ENCODE results near the gene AP2A1. TPM values are rescaled to one million over a fixed set of nuclear protein-coding genes. Genes with fewer than 3 reads are reported as not detected.

AP2A1 gene
- total RNA-seq, 2 experiments from 2014 or later = 83.0 to 83.2 TPM

GRCh38 chr19:49829721-49830120 lies 62.9 kb downstream of the AP2A1 start:
- no peak overlapping the region for H3K27ac Mint-ChIP-seq
- H3K36me3 Mint-ChIP-seq = peaks cover 7% of the 10 kb centered on the region
- DNase-seq = no peak
- no peak overlapping the region for H3K4me3 Mint-ChIP-seq
- no peaks in the 10 kb centered on the region for H3K9me3 Mint-ChIP-seq
- H3K27me3 Mint-ChIP-seq = no peaks in the 10 kb centered on the region
- H3K4me1 Mint-ChIP-seq = no peaks in the 10 kb centered on the region

GRCh38 chr19:49830766-49831165 lies 64.0 kb downstream of the AP2A1 start:
- H3K36me3 Mint-ChIP-seq = peaks cover 7% of the 10 kb centered on the region
- H3K27me3 Mint-ChIP-seq = no peaks in the 10 kb centered on the region
- no peak overlapping the region for H3K4me3 Mint-ChIP-seq
- DNase-seq = no peak
- H3K4me1 Mint-ChIP-seq = no peaks in the 10 kb centered on the region
- no peaks in the 10 kb centered on the region for H3K9me3 Mint-ChIP-seq
- H3K27ac Mint-ChIP-seq = no peak overlapping the region

- H3K27ac Mint-ChIP-seq = no peak overlapping the region
These were observed 64.8 kb downstream of the AP2A1 start for GRCh38 chr19:49831592-49831991.

GRCh38 chr19:49832556-49832955 lies 65.8 kb downstream of the AP2A1 start:
- peaks cover 8% of the 10 kb centered on the region for H3K36me3 Mint-ChIP-seq
- no peak for DNase-seq
- no peaks in the 10 kb centered on the region for H3K27me3 Mint-ChIP-seq
- H3K4me1 Mint-ChIP-seq = no peaks in the 10 kb centered on the region
- H3K4me3 Mint-ChIP-seq = no peak overlapping the region
- H3K9me3 Mint-ChIP-seq = no peaks in the 10 kb centered on the region
- H3K27ac Mint-ChIP-seq = no peak overlapping the region

More at GRCh38 chr19:49831592-49831991, 64.8 kb downstream of the AP2A1 start:
- no peaks in the 10 kb centered on the region for H3K27me3 Mint-ChIP-seq
- peaks cover 7% of the 10 kb centered on the region for H3K36me3 Mint-ChIP-seq
- no peak overlapping the region for H3K4me3 Mint-ChIP-seq
- no peak for DNase-seq
- no peaks in the 10 kb centered on the region for H3K9me3 Mint-ChIP-seq
- no peaks in the 10 kb centered on the region for H3K4me1 Mint-ChIP-seq

GRCh38 chr19:49833599-49833998 lies 66.8 kb downstream of the AP2A1 start:
- no peak for DNase-seq
- peaks cover 10% of the 10 kb centered on the region for H3K36me3 Mint-ChIP-seq
- no peak overlapping the region for H3K4me3 Mint-ChIP-seq
- no peaks in the 10 kb centered on the region for H3K27me3 Mint-ChIP-seq
- H3K4me1 Mint-ChIP-seq = no peaks in the 10 kb centered on the region
- no peak overlapping the region for H3K27ac Mint-ChIP-seq
- H3K9me3 Mint-ChIP-seq = no peaks in the 10 kb centered on the region

GRCh38 chr19:49835562-49835961 lies 68.8 kb downstream of the AP2A1 start:
- DNase-seq = no peak
- Mint-ChIP-seq H3K27ac (no peak overlapping the region), H3K4me3 (no peak overlapping the region), H3K36me3 (peaks cover 10% of the 10 kb centered on the region), H3K4me1 (no peaks in the 10 kb centered on the region), H3K9me3 (no peaks in the 10 kb centered on the region), H3K27me3 (no peaks in the 10 kb centered on the region)

- no peaks in the 10 kb centered on the region for H3K27me3 Mint-ChIP-seq
- no peak overlapping the region for H3K27ac Mint-ChIP-seq
- DNase-seq = no peak
- H3K4me3 Mint-ChIP-seq = no peak overlapping the region
- no peaks in the 10 kb centered on the region for H3K4me1 Mint-ChIP-seq
- no peaks in the 10 kb centered on the region for H3K9me3 Mint-ChIP-seq
- peaks cover 10% of the 10 kb centered on the region for H3K36me3 Mint-ChIP-seq
These were observed 69.6 kb downstream of the AP2A1 start for GRCh38 chr19:49836176-49837008.

GRCh38 chr19:49837009-49837310 lies 70.2 kb downstream of the AP2A1 start:
- no peaks in the 10 kb centered on the region for H3K4me1 Mint-ChIP-seq
- no peaks in the 10 kb centered on the region for H3K9me3 Mint-ChIP-seq
- DNase-seq = no peak
- no peaks in the 10 kb centered on the region for H3K27me3 Mint-ChIP-seq
- peak overlapping the region; percentile 11 for H3K27ac Mint-ChIP-seq
- no peak overlapping the region for H3K4me3 Mint-ChIP-seq
- peaks cover 10% of the 10 kb centered on the region for H3K36me3 Mint-ChIP-seq

GRCh38 chr19:49837425-49837824 lies 70.6 kb downstream of the AP2A1 start:
- peaks cover 7% of the 10 kb centered on the region for H3K36me3 Mint-ChIP-seq
- DNase-seq = no peak
- H3K4me1 Mint-ChIP-seq = no peaks in the 10 kb centered on the region
- H3K9me3 Mint-ChIP-seq = no peaks in the 10 kb centered on the region
- no peak overlapping the region for H3K4me3 Mint-ChIP-seq
- H3K27me3 Mint-ChIP-seq = no peaks in the 10 kb centered on the region
- no peak overlapping the region for H3K27ac Mint-ChIP-seq

- H3K27ac Mint-ChIP-seq = no peak overlapping the region
These were observed 72.2 kb downstream of the AP2A1 start for GRCh38 chr19:49838885-49839588.

GRCh38 chr19:49839713-49840112 lies 72.9 kb downstream of the AP2A1 start:
- no peak overlapping the region for H3K27ac Mint-ChIP-seq
- no peaks in the 10 kb centered on the region for H3K9me3 Mint-ChIP-seq
- H3K4me3 Mint-ChIP-seq = no peak overlapping the region
- H3K4me1 Mint-ChIP-seq = no peaks in the 10 kb centered on the region
- H3K36me3 Mint-ChIP-seq = peaks cover 4% of the 10 kb centered on the region
- no peaks in the 10 kb centered on the region for H3K27me3 Mint-ChIP-seq
- DNase-seq = no peak

More at GRCh38 chr19:49838885-49839588, 72.2 kb downstream of the AP2A1 start:
- Mint-ChIP-seq H3K4me3 (no peak overlapping the region), H3K9me3 (no peaks in the 10 kb centered on the region), H3K36me3 (peaks cover 5% of the 10 kb centered on the region), H3K27me3 (no peaks in the 10 kb centered on the region), H3K4me1 (no peaks in the 10 kb centered on the region)
- DNase-seq = no peak

GRCh38 chr19:49840321-49840720 lies 73.5 kb downstream of the AP2A1 start:
- Mint-ChIP-seq H3K4me1 (no peaks in the 10 kb centered on the region), H3K36me3 (peaks cover 4% of the 10 kb centered on the region), H3K9me3 (no peaks in the 10 kb centered on the region), H3K4me3 (no peak overlapping the region), H3K27me3 (no peaks in the 10 kb centered on the region), H3K27ac (no peak overlapping the region)
- no peak for DNase-seq

GRCh38 chr19:49840736-49841249 lies 74.0 kb downstream of the AP2A1 start:
- DNase-seq = no peak
- Mint-ChIP-seq H3K27ac (no peak overlapping the region), H3K27me3 (no peaks in the 10 kb centered on the region), H3K4me1 (no peaks in the 10 kb centered on the region), H3K36me3 (peaks cover 4% of the 10 kb centered on the region), H3K4me3 (no peak overlapping the region), H3K9me3 (no peaks in the 10 kb centered on the region)

GRCh38 chr19:49843265-49843664 lies 76.5 kb downstream of the AP2A1 start:
- H3K4me3 Mint-ChIP-seq = no peak overlapping the region
- no peaks in the 10 kb centered on the region for H3K9me3 Mint-ChIP-seq
- H3K36me3 Mint-ChIP-seq = no peaks in the 10 kb centered on the region
- DNase-seq = no peak
- no peak overlapping the region for H3K27ac Mint-ChIP-seq
- peaks cover 6% of the 10 kb centered on the region for H3K4me1 Mint-ChIP-seq
- H3K27me3 Mint-ChIP-seq = peaks cover 3% of the 10 kb centered on the region

GRCh38 chr19:49844138-49845095 lies 77.6 kb downstream of the AP2A1 start:
- Mint-ChIP-seq H3K4me3 (no peak overlapping the region), H3K27me3 (peaks cover 3% of the 10 kb centered on the region), H3K27ac (no peak overlapping the region), H3K36me3 (peaks cover 6% of the 10 kb centered on the region), H3K4me1 (peaks cover 16% of the 10 kb centered on the region), H3K9me3 (peaks cover 6% of the 10 kb centered on the region)
- DNase-seq = no peak

All from activated naive CD8-positive, alpha-beta T cell treated with anti-CD3 and anti-CD28 coated beads for 36 hours (primary cell).